CD4-positive, alpha-beta T cell treated with Interleukin-6 for 4 hours (primary cell): ENCODE data around the gene VENTX.

Experiments
- DNase-seq: peaks from one replicate; pipeline ENCODE4 v3.0.0-alpha.2; 2020; ENCODE audit warnings: mixed read lengths

The VENTX gene

GRCh38 chr10:133275684-133276092 is 38.0 kb downstream of the VENTX start:
- DNase-seq = peak; percentile 66

DNA sequence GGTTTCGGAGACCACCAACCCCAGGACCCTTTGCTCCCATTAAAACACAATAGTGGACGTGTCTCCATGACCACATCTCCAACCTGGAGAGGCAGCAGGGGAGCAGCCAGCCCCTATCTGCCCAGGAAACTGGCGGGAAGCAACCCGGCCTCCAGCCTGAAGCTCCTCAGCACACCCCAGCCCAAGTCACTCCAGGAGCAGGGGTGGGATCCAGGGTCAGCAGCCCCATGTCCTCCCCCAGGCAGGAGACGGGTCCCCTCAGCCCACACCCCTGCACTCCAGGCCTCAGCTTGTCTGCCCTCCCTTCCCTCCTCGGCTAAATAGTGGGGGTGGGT is 38.4 kb downstream of the VENTX start:
- DNase-seq = no peak

GRCh38 chr10:133276435-133277201 is 39.0 kb downstream of the VENTX start, which contains the start of gene ADAM8:
ADAM8 (minus strand) TSS chr10:133276868; CDS start chr10:133276817, 51 bp downstream.
- peak; percentile 86 for DNase-seq

GRCh38 chr10:133277277-133277992 is 39.8 kb downstream of the VENTX start:
- DNase-seq = no peak

- no peak for DNase-seq
These were observed 40.4 kb downstream of the VENTX start for GRCh38 chr10:133277993-133278576.

DNA sequence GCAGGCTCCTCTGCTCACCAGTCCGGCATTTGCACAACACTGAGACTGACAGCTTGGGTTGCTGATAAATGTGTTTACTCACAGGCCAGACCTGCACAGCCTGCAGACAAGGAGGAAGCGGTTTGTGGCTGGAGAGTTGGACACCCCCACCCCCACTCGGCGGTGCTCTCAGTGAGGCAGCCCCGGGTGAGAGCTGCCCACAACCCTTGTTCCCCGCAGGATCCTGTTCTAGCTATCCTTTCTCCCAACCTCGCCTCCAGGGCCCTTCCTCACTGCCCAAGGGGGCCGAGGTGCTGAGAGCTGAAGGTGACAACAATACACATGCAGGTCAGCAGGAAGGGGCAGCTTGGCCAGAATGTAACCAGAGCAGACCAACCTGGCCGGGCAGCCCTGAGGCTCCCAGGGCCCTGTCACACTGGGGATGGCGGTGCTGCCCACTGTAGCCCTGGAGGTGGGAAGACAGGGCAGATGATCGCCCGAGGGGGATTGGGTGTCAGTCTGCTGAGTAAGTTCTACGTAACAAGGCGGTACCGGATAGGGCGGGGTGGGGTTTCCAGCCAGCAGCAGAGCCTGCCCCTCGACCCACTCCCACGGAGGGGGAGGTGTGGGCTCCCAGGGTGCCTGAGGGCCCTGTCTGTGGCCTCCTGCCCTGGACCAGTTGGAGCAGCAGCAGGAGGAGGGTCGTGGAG is 41.1 kb downstream of the VENTX start:
- peak; percentile 72 for DNase-seq

DNA sequence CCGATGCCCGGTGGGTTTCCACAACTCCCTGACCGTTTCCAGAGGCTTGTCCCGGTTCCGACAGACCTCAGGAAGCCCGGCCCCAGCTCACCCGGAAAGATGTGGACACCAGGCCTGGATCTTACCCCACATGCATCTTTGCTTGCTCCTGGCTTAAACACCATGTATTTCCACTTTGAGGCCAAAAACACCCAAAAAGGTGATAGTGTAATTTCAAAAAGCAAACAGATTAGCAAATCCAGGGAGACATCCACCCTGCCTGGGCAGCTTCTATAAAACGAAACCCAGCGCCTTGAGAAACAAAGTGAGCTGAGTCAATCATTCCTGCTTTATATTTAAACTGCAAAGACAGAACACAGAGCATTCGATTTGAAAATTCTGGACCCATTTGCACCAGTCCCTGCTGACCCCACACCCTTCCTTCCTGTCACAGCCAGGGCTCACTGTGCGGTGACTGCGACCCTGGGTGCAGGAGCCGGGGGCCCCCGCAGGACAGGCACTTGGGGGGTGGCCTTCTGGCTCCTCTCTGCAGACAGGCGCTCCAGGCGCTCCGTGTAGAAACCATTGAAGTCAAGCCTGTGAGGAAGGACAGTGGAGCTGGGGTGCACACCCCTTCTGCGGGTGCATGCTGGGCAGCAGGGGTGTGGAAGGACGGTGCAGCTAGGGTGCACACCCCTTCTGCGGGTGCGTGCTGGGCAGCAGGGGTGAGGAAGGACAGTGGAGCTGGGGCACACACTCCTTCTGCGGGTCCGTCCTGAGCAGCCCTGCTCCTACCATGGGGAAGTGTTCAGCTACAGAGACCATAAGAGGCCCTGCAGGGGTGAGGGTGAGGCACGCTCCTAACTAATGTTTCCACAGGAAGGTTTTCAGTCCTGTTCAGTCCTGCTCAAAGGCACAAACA is 41.9 kb downstream of the VENTX start:
- no peak for DNase-seq

DNA sequence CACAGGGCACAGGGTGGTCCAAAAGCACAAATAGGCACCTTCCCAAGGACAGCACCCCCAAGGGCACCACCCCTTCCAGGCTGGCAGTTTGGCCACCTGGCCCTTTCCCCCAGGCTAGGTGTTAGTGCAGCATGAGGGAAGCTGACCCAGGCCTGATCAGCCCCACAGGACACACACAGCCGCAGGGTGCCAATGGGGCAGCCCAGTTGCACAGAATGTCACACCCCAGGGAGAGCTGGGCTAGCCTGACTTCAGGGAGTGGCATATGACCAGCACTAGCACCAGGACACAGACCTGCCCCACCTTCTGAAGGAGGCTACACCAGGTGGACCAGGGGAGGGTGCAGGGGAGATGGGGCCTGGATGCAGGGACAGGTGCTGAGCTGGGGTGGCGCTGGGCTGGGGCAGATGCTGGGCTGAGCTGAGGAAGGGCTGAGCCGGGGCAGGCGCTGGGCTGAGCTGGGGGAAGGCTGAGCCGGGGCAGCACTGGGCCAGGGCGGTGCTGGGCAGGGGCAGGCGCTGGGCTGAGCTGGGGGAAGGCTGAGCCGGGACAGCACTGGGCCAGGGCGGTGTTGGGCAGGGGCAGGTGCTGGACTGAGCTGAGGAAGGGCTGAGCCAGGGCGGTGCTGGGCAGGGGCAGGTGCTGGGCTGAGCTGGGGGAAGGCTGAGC is 42.9 kb downstream of the VENTX start:
- no peak for DNase-seq

DNA sequence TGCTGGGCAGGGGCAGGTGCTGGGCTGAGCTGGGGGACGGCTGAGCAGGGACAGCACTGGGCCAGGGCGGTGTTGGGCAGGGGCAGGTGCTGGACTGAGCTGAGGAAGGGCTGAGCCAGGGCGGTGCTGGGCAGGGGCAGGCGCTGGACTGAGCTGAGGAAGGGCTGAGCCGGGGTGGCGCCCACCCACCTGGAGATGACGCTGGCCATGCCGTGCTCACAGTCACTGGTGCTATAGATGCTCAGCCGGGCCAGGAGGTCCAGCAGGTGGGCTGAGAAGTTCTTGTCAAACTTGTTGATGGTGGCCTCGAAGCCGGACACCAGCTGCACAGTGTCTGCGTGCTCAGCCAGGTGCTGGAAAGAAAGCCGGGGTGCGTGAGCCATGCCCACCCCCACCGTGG is 43.4 kb downstream of the VENTX start:
- DNase-seq = no peak

DNA sequence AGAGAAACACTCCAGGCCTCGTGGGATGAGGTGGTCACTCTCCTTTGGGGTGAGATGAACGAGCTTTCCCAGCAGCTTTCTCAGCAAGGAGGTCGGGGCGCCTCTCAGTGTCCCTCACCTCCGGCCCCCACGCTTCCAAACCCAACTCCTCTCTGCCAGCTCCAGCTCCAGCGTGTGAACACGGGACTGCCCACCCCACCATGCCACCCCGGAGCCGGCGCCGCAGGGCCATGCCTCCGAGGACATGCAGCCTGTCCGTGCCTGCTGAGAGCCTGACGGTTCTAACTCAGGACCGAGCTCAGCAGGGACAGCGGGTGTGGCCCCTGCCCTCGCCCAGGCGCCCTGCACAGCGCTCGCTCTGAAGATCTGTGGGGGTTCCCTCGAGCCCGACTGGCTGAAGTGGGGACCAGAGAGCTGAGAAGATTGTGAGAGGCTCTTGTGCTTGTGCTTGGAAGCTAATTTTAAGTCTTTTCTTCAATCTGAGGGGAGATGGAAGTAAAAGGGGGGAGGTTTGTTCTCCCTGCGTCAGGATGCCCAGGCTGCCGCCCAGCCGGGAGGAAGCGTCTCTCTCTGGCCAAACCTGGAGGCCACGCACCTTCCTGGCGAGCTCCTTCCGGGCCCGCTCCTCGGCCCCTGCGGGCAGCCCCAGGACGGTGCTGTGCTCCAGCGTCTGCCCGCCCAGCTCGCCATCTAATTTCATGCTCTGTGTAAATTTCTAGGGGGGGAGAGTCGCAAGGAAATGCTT is 44.1 kb downstream of the VENTX start:
- DNase-seq = no peak

DNA sequence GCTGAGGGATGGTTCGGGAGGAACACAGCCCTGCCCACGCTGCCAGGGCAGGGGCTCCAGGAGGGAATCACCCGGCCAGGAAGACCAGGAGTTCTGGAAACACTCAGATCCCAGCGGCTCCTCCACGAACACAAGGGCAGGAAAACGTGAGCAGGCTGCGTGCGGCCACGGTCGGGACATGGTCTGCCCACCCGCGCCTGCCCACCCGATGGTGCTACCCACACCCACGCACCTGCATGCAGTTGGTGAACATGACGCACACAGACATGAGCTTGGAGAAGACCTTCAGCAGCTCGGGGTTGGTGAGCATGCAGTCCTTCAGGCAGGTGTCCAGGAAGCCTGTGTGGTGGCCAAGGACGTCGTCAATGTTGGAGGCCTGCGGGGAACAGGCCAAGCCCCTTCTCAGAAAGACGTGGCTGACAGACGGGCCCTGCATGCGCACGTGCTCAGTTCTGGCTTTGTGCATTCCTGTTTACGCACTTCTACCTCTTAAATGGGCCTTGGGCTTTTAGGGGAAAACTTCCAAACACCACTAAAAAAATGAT is 45.3 kb downstream of the VENTX start:
- DNase-seq = no peak

DNA sequence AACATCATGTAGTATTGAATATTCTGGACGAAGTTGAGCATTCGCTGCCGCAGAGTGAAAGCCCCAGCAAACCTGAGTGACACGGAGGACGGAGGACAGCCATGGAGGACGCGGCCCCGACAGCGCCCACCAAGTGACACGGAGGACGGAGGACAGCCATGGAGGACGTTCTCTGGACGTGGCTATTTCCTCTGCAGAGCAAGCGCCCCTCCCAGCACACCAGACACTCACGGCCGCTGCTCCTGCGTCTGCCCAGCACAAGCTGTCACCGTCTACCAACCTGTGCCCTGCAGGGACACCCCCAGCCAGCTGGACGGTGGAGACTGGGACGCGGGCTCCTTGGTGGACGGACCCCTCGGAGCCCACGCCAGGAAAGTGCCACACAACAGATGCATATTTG is 46.3 kb downstream of the VENTX start:
- no peak for DNase-seq

DNA sequence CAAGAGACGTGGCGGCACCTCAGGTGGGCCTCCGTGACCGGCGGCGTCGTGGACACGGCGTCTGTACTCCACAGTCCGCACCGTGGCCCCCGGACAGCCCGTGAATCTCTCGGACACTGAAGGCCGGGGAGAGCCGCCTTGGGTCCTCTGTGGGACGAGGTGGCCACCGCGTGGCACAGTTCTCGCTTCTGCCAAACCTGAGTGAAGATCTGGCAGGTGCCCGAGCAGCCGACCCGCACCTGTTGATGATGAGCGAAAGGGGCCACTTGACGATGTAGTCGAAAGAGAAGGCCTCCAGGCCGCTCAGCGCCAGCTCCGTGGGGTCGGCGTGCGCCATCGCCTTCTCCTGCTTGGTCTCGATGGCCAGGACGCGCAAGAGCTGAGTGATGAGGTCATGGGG is 47.6 kb downstream of the VENTX start:
- no peak for DNase-seq

DNA sequence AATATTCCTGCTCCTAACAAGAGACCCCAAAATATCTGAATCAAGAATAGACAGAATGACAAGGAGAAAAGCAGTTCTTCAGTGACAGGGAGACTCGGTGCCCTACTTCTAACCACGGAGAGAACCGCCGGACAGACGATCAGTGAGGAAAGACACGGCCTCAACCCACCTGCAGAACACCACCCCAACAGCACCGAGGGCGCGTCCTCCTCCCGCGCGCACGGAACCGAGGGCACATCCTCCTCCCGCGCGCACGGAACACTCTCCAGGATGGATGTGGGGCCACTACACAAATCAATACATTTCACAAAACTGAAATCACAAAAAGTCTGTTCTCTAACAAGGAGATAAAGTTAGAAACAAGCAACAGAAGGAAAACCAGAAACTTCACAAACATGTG is 48.7 kb downstream of the VENTX start:
- no peak for DNase-seq

- DNase-seq = no peak
These were observed 50.3 kb downstream of the VENTX start for GRCh38 chr10:133287832-133288500.

GRCh38 chr10:133289761-133290160 is 52.1 kb downstream of the VENTX start:
- no peak for DNase-seq
